ENCODE data around the gene IL17RA. TPM values are rescaled to one million over a fixed set of nuclear protein-coding genes. Genes with fewer than 3 reads are reported as not detected.

IL17RA gene
- total RNA-seq, 1 experiment from 2014 or later, result 13.6 TPM

- no peak for DNase-seq (ENCODE audit: low read depth)
These were observed 5.2 kb upstream of the IL17RA start for GRCh38 chr22:17079572-17079971.

GRCh38 chr22:17083255-17083654, 1.5 kb upstream of the IL17RA start:
- no peak for DNase-seq (ENCODE audit: low read depth)

GRCh38 chr22:17083811-17084441, 874 bp upstream of the IL17RA start:
- DNase-seq (ENCODE audit: low read depth), result no peak

GRCh38 chr22:17085277-17086181, 729 bp downstream of the IL17RA start:
- no peak for DNase-seq (ENCODE audit: low read depth)

- DNase-seq (ENCODE audit: low read depth), result no peak
These were observed 1.5 kb downstream of the IL17RA start for GRCh38 chr22:17086296-17086695.

- no peak for DNase-seq (ENCODE audit: low read depth)
These were observed 2.1 kb downstream of the IL17RA start for GRCh38 chr22:17086788-17087497.

GRCh38 chr22:17087498-17088131, 2.8 kb downstream of the IL17RA start:
- DNase-seq (ENCODE audit: low read depth), result peak; percentile 96

- DNase-seq (ENCODE audit: low read depth), result no peak
These were observed 5.8 kb downstream of the IL17RA start for GRCh38 chr22:17090550-17090949.

GRCh38 chr22:17091851-17092250, 7.1 kb downstream of the IL17RA start:
- no peak for DNase-seq (ENCODE audit: low read depth)

GRCh38 chr22:17093081-17093480, 8.3 kb downstream of the IL17RA start:
- DNase-seq (ENCODE audit: low read depth), result no peak

- no peak for DNase-seq (ENCODE audit: low read depth)
These were observed 10.7 kb downstream of the IL17RA start for GRCh38 chr22:17095538-17095937.

GRCh38 chr22:17096071-17096470, 11.3 kb downstream of the IL17RA start:
- DNase-seq (ENCODE audit: low read depth), result no peak

GRCh38 chr22:17097062-17097461, 12.3 kb downstream of the IL17RA start:
- DNase-seq (ENCODE audit: low read depth), result no peak

- no peak for DNase-seq (ENCODE audit: low read depth)
These were observed 12.9 kb downstream of the IL17RA start for GRCh38 chr22:17097701-17098100.

GRCh38 chr22:17098379-17098819, 13.6 kb downstream of the IL17RA start:
- no peak for DNase-seq (ENCODE audit: low read depth)

- DNase-seq (ENCODE audit: low read depth), result no peak
These were observed 15.8 kb downstream of the IL17RA start for GRCh38 chr22:17100621-17101020.

GRCh38 chr22:17101475-17102296, 16.9 kb downstream of the IL17RA start:
- no peak for DNase-seq (ENCODE audit: low read depth)

- no peak for DNase-seq (ENCODE audit: low read depth)
These were observed 17.5 kb downstream of the IL17RA start for GRCh38 chr22:17102297-17102667.

GRCh38 chr22:17103351-17103750, 18.6 kb downstream of the IL17RA start:
- DNase-seq (ENCODE audit: low read depth), result no peak

- DNase-seq (ENCODE audit: low read depth), result no peak
These were observed 19.6 kb downstream of the IL17RA start for GRCh38 chr22:17104336-17104935.

All from LHCN-M2 (cell line).